ENCODE results near the gene LDAH. TPM values are rescaled to one million over a fixed set of nuclear protein-coding genes. Genes with fewer than 3 reads are reported as not detected.
"Not testable (repeated sequence)": the region's sequence is repeated elsewhere in the genome, so short reads cannot be mapped to it uniquely, and the experiment has no call there.

LDAH gene
- polyA plus RNA-seq, 2 donors = 4.4 to 5.1 TPM

DNA sequence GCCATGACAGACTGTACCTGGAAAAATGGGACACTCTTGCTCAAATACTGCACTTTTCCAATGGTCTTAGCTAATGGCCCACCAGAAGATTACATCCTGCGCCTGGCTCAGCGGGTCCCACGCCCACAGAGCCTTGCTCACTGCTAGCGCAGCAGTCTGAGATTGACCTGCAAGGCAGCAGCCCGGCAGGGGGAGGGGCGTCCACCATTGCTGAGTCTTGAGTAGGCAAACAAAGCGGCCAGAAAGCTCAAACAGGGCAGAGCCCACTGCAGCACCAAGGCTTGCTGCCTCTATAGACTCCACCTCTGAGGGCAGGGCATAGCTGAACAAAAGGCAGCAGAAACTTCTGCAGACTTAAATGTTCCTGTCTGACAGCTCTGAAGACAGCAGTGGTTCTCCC is 111.3 kb downstream of the LDAH start:
- H3K36me3 ChIP-seq (ENCODE audit: control insufficient read depth in 2 of 2, insufficient read depth in 2 of 2, low read length in 1 of 2); H3K4me1 ChIP-seq (ENCODE audit: control insufficient read depth in 2 of 2, insufficient read depth in 2 of 2, low read length in 1 of 2); H3K4me3 ChIP-seq (ENCODE audit: low read depth in 1 of 2, low read length in 2 of 2); H3K27me3 ChIP-seq (ENCODE audit: control insufficient read depth in 1 of 2, insufficient read depth in 2 of 2, low read length in 2 of 2); H3K9me3 ChIP-seq (ENCODE audit: control insufficient read depth in 2 of 2, insufficient read depth in 1 of 2, low read depth in 1 of 2, low read length in 1 of 2); H3K27ac ChIP-seq (ENCODE audit: low read depth in 2 of 2, low read length in 1 of 2): not testable (repeated sequence)
- WGBS, 2 donors = 97 to 100% methylated on average over 7 of the region's 7 CpGs

DNA sequence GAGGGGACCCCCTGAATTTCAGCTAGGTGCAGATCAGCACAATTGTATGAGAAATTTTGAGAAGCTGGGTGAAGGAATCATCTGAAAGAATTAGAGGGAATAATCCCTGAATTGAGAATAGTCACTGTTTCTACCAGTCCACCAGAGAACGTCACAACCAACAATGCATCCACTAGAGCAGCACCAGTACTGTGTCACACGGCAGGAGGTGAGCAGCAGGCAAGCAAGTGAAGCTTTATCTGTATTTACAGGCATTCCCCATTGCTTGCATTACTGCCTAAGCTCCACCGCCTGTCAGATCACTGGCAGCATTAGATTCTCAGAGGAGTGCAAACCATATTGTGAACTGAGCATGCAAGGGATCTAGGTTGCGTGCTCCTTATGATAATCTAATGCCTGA is 115.3 kb downstream of the LDAH start:
- Histone ChIP-seq H3K27me3 (ENCODE audit: control insufficient read depth in 1 of 2, insufficient read depth in 2 of 2, low read length in 2 of 2) (no peaks in the 10 kb centered on the region), H3K36me3 (ENCODE audit: control insufficient read depth in 2 of 2, insufficient read depth in 2 of 2, low read length in 1 of 2) (no peaks in the 10 kb centered on the region), H3K4me1 (ENCODE audit: control insufficient read depth in 2 of 2, insufficient read depth in 2 of 2, low read length in 1 of 2) (no peaks in the 10 kb centered on the region), H3K9me3 (ENCODE audit: control insufficient read depth in 2 of 2, insufficient read depth in 1 of 2, low read depth in 1 of 2, low read length in 1 of 2) (peaks cover 0 to 3% of the 10 kb centered on the region in 2 donors), H3K4me3 (ENCODE audit: low read depth in 1 of 2, low read length in 2 of 2) (no peak overlapping the region), H3K27ac (ENCODE audit: low read depth in 2 of 2, low read length in 1 of 2) (no peak overlapping the region)
- 85 to 89% methylated on average over 4 of the region's 4 CpGs for WGBS, 2 donors

DNA sequence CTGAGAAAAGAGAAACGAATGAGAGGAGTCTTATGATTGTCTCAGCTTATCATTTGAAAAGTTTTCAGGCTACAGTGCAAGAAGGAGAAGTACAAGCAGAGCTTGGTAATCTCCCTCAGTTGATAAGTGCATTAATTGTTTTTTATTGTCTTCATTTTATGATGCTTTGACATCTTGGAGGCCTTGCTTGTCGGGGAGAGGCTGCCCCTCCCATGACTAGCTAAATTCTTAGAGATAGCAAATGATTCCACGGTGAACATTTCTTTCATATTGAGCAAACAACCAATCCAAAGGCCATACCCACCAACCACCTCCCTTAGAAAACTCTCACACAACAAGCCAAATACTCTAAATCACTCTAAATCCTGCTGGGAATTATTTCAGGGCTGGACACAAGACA is 116.1 kb downstream of the LDAH start:
- Histone ChIP-seq H3K36me3 (ENCODE audit: control insufficient read depth in 2 of 2, insufficient read depth in 2 of 2, low read length in 1 of 2) (no peaks in the 10 kb centered on the region), H3K27me3 (ENCODE audit: control insufficient read depth in 1 of 2, insufficient read depth in 2 of 2, low read length in 2 of 2) (no peaks in the 10 kb centered on the region), H3K4me3 (ENCODE audit: low read depth in 1 of 2, low read length in 2 of 2) (no peak overlapping the region), H3K9me3 (ENCODE audit: control insufficient read depth in 2 of 2, insufficient read depth in 1 of 2, low read depth in 1 of 2, low read length in 1 of 2) (peaks cover 0 to 2% of the 10 kb centered on the region in 2 donors), H3K27ac (ENCODE audit: low read depth in 2 of 2, low read length in 1 of 2) (no peak overlapping the region), H3K4me1 (ENCODE audit: control insufficient read depth in 2 of 2, insufficient read depth in 2 of 2, low read length in 1 of 2) (no peaks in the 10 kb centered on the region)
- 83 to 89% methylated on average over 3 of the region's 3 CpGs for WGBS, 2 donors

DNA sequence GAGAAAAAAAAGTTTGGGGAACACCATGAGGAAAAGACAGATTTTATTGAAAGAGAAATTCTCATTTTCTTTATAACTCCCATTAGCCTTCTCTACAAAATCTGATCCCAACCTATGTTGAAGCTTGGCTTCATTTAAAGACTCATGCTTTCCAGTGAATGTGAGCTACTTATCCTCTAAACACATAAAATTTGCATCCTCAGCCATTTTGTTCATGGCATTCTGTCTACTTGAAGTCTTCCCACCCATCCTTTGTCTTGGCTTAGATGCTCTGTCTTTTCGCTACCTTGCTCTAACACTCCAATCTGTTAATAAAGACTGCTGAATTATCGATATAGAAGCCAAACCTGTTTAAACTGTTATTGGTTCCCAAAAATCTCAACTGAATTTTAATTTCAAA is 116.7 kb downstream of the LDAH start:
- Histone ChIP-seq H3K4me1 (ENCODE audit: control insufficient read depth in 2 of 2, insufficient read depth in 2 of 2, low read length in 1 of 2) (no peaks in the 10 kb centered on the region), H3K27ac (ENCODE audit: low read depth in 2 of 2, low read length in 1 of 2) (no peak overlapping the region), H3K36me3 (ENCODE audit: control insufficient read depth in 2 of 2, insufficient read depth in 2 of 2, low read length in 1 of 2) (no peaks in the 10 kb centered on the region), H3K9me3 (ENCODE audit: control insufficient read depth in 2 of 2, insufficient read depth in 1 of 2, low read depth in 1 of 2, low read length in 1 of 2) (no peaks in the 10 kb centered on the region), H3K27me3 (ENCODE audit: control insufficient read depth in 1 of 2, insufficient read depth in 2 of 2, low read length in 2 of 2) (no peaks in the 10 kb centered on the region), H3K4me3 (ENCODE audit: low read depth in 1 of 2, low read length in 2 of 2) (no peak overlapping the region)
- WGBS, 2 donors = 98% methylated on average over 2 of the region's 2 CpGs

DNA sequence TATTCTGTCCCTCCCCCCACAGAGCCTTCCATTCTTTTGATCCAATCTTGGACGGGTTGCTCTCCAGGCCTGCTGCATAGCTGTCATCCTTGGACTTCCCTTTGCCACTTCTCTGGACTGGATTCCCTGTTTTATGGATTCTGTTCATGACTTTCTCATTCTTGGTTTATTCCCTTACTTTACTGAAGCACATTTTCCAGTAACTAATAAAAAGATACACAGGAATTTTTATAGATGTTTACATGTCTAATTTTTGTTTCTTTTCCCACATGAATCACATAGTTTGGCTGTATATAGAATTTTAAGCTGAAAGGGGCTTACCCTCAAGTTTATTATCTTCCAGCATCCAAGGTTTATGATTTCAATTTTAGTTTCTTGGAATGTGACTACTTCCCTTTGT is 118.0 kb downstream of the LDAH start:
- H3K36me3 ChIP-seq (ENCODE audit: control insufficient read depth in 2 of 2, insufficient read depth in 2 of 2, low read length in 1 of 2) = no peaks in the 10 kb centered on the region
- no peaks in the 10 kb centered on the region for H3K9me3 ChIP-seq (ENCODE audit: control insufficient read depth in 2 of 2, insufficient read depth in 1 of 2, low read depth in 1 of 2, low read length in 1 of 2)
- no peaks in the 10 kb centered on the region for H3K27me3 ChIP-seq (ENCODE audit: control insufficient read depth in 1 of 2, insufficient read depth in 2 of 2, low read length in 2 of 2)
- WGBS, 2 donors = 85 to 89% methylated on average over 1 of the region's 1 CpG
- H3K4me1 ChIP-seq (ENCODE audit: control insufficient read depth in 2 of 2, insufficient read depth in 2 of 2, low read length in 1 of 2) = no peaks in the 10 kb centered on the region
- H3K27ac ChIP-seq (ENCODE audit: low read depth in 2 of 2, low read length in 1 of 2) = no peak overlapping the region
- no peak overlapping the region for H3K4me3 ChIP-seq (ENCODE audit: low read depth in 1 of 2, low read length in 2 of 2)

DNA sequence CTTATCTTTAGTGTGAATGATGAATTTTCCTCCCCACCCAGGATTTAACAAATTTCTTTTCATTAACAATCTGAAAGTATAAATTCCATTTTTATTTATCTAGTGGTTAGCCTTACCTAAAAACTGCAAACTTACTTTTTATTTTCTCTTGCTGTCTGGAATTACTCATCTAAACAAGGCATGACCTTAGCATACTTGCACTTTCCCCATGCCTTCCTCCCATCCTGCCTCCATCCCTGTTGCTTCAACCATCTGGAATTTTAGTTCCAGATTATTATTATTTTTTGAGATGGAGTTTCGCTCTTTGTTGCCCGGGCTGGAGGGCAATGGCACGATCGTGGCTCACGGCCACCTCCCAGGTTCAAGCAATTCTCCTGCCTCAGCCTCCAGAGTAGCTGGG is 120.3 kb downstream of the LDAH start:
- Histone ChIP-seq H3K27ac (ENCODE audit: low read depth in 2 of 2, low read length in 1 of 2) (no peak overlapping the region), H3K4me1 (ENCODE audit: control insufficient read depth in 2 of 2, insufficient read depth in 2 of 2, low read length in 1 of 2) (no peaks in the 10 kb centered on the region), H3K27me3 (ENCODE audit: control insufficient read depth in 1 of 2, insufficient read depth in 2 of 2, low read length in 2 of 2) (no peaks in the 10 kb centered on the region), H3K36me3 (ENCODE audit: control insufficient read depth in 2 of 2, insufficient read depth in 2 of 2, low read length in 1 of 2) (no peaks in the 10 kb centered on the region), H3K9me3 (ENCODE audit: control insufficient read depth in 2 of 2, insufficient read depth in 1 of 2, low read depth in 1 of 2, low read length in 1 of 2) (no peaks in the 10 kb centered on the region), H3K4me3 (ENCODE audit: low read depth in 1 of 2, low read length in 2 of 2) (no peak overlapping the region)
- WGBS, 2 donors = 97 to 99% methylated on average over 5 of the region's 5 CpGs

DNA sequence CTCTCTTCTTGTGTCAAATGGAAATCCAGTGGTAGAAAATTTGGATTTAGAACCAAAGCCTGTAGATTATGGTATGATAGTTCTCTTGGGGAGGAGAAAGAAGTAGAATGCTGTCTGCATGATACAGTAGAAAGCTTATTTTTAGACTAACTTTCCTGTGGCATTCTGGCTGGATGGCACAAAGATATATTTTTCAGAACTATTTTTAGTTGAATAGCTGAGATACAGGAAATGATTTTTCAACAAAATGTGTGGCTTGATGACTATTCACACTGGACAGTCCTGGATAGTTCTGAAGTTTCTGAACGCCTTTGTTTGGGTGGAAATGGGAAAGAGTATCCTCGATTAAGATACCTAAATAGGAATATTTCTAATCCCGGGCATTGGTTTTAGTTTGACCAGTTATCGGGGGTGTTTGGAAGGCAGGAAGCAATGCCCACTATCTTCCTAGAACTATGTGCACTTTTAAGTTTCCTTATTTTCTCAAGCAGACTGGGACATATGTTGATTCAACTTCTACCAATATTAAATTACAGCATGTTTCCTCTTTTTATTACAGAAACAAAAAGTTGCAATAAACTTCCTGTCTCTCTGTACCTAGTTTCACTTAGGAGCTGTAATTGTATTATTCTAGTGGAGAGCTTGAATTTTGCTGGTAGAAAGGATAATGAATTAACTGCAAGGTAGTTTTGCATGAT is 123.8 kb downstream of the LDAH start:
- H3K9me3 ChIP-seq (ENCODE audit: control insufficient read depth in 2 of 2, insufficient read depth in 1 of 2, low read depth in 1 of 2, low read length in 1 of 2) = no peaks in the 10 kb centered on the region
- no peaks in the 10 kb centered on the region for H3K27me3 ChIP-seq (ENCODE audit: control insufficient read depth in 1 of 2, insufficient read depth in 2 of 2, low read length in 2 of 2)
- H3K36me3 ChIP-seq (ENCODE audit: control insufficient read depth in 2 of 2, insufficient read depth in 2 of 2, low read length in 1 of 2) = peaks cover 0 to 5% of the 10 kb centered on the region in 2 donors
- no peaks in the 10 kb centered on the region for H3K4me1 ChIP-seq (ENCODE audit: control insufficient read depth in 2 of 2, insufficient read depth in 2 of 2, low read length in 1 of 2)
- H3K27ac ChIP-seq (ENCODE audit: low read depth in 2 of 2, low read length in 1 of 2) = no peak overlapping the region
- 66 to 74% methylated on average over 4 of the region's 4 CpGs for WGBS, 2 donors
- H3K4me3 ChIP-seq (ENCODE audit: low read depth in 1 of 2, low read length in 2 of 2) = no peak overlapping the region

DNA sequence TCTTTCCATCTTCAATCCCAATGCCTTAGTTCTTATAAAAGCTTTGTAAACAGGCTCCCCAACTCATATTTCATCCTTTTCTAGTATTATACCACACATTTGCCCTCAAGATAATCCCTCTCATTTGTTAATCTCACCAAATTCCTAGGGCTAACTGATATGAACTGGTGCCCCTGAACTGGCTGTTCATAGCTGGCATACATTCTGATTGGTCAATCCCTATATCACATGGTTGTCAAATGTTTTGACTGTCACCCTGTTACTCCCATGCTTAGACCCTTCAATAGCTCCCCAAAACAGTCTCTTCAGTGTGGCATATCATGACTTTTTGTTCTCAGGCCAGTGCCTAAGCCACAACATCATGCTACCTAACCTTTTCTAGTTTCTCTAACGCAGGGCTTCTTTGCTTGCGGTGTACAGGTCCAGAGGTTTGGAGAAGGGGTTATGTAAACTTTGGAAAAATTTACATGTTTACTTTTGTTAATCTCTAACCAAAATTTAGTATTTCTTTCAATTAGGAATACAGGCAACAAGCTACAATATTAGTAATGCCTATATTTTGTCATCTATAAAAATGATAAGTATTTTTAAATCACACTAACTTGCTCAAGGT is 125.5 kb downstream of the LDAH start:
- WGBS, 2 donors = 94 to 97% methylated on average over 2 of the region's 2 CpGs

DNA sequence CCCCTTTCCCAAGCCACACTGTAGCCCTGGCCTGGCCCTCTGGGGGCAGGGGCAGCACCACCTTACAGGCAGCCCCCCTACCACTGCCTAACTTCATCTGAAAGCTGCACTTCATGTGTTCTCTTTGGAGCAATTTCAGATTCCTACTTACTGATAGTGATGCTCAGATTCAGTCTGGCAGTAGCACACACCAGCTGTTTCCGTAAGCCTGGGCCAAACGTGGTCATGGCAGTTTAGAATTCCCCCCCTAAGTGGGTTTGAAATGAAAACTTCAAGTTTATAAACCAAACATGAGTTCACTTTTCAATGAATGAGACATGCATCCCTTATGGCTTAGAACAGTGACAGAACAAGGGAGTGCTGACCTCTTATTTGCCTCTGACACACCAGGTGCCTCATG is 126.5 kb downstream of the LDAH start:
- H3K4me1 ChIP-seq (ENCODE audit: control insufficient read depth in 2 of 2, insufficient read depth in 2 of 2, low read length in 1 of 2) = no peaks in the 10 kb centered on the region
- H3K9me3 ChIP-seq (ENCODE audit: control insufficient read depth in 2 of 2, insufficient read depth in 1 of 2, low read depth in 1 of 2, low read length in 1 of 2) = no peaks in the 10 kb centered on the region
- H3K4me3 ChIP-seq (ENCODE audit: low read depth in 1 of 2, low read length in 2 of 2) = no peak overlapping the region
- H3K36me3 ChIP-seq (ENCODE audit: control insufficient read depth in 2 of 2, insufficient read depth in 2 of 2, low read length in 1 of 2) = peaks cover 0 to 5% of the 10 kb centered on the region in 2 donors
- no peaks in the 10 kb centered on the region for H3K27me3 ChIP-seq (ENCODE audit: control insufficient read depth in 1 of 2, insufficient read depth in 2 of 2, low read length in 2 of 2)
- no peak overlapping the region for H3K27ac ChIP-seq (ENCODE audit: low read depth in 2 of 2, low read length in 1 of 2)
- 85 to 93% methylated on average over 2 of the region's 2 CpGs for WGBS, 2 donors

More for the DNA sequence above, 125.5 kb downstream of the LDAH start:
- no peak overlapping the region for H3K27ac ChIP-seq (ENCODE audit: low read depth in 2 of 2, low read length in 1 of 2)
- H3K27me3 ChIP-seq (ENCODE audit: control insufficient read depth in 1 of 2, insufficient read depth in 2 of 2, low read length in 2 of 2) = no peaks in the 10 kb centered on the region
- no peaks in the 10 kb centered on the region for H3K9me3 ChIP-seq (ENCODE audit: control insufficient read depth in 2 of 2, insufficient read depth in 1 of 2, low read depth in 1 of 2, low read length in 1 of 2)
- peaks cover 0 to 5% of the 10 kb centered on the region in 2 donors for H3K36me3 ChIP-seq (ENCODE audit: control insufficient read depth in 2 of 2, insufficient read depth in 2 of 2, low read length in 1 of 2)
- H3K4me1 ChIP-seq (ENCODE audit: control insufficient read depth in 2 of 2, insufficient read depth in 2 of 2, low read length in 1 of 2) = no peaks in the 10 kb centered on the region
- H3K4me3 ChIP-seq (ENCODE audit: low read depth in 1 of 2, low read length in 2 of 2) = no peak overlapping the region

DNA sequence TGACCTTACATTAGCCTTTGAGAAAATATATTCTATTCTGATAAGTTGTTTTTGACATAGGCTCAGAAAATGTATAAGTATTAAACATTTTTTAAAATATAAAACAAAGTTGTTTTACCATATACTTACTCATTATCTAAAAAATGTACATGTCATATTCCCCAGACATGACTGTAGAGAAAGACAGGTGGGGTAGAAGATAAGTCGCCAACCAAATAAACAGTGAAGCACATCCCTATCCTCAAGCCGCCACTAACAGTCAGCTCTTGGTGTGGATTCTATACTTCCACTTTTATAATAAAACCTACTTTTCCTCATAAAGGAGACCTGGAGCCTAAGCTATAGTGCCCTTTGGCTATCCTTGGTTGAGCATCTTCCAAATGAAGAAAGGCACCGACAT is 129.6 kb downstream of the LDAH start:
- Histone ChIP-seq H3K36me3 (ENCODE audit: control insufficient read depth in 2 of 2, insufficient read depth in 2 of 2, low read length in 1 of 2) (peaks cover 0 to 7% of the 10 kb centered on the region in 2 donors), H3K9me3 (ENCODE audit: control insufficient read depth in 2 of 2, insufficient read depth in 1 of 2, low read depth in 1 of 2, low read length in 1 of 2) (no peaks in the 10 kb centered on the region), H3K4me1 (ENCODE audit: control insufficient read depth in 2 of 2, insufficient read depth in 2 of 2, low read length in 1 of 2) (no peaks in the 10 kb centered on the region), H3K27me3 (ENCODE audit: control insufficient read depth in 1 of 2, insufficient read depth in 2 of 2, low read length in 2 of 2) (no peaks in the 10 kb centered on the region), H3K27ac (ENCODE audit: low read depth in 2 of 2, low read length in 1 of 2) (no peak overlapping the region), H3K4me3 (ENCODE audit: low read depth in 1 of 2, low read length in 2 of 2) (no peak overlapping the region)
- 88 to 92% methylated on average over 3 of the region's 3 CpGs for WGBS, 2 donors

Measured in esophagus (tissue), 2 donors.